MM.1S (cell line): ENCODE data around the gene TGIF1.

ENCODE experiments used
- DNase-seq: peaks from one replicate; pipeline ENCODE4 v3.0.0-alpha.2; 2015
- H2AFZ ChIP-seq: fragments of 300-600 bp; sonication (generic); 2 replicates; pipeline ENCODE4 v1.6.0; 2016; ENCODE audit warnings: antibody characterized with exemption, low read length
- H3F3A ChIP-seq: fragments of 300-600 bp; sonication (generic); 2 replicates; pipeline ENCODE4 v1.6.1; 2016; ENCODE audit warnings: mild to moderate bottlenecking, antibody characterized with exemption, low read length, moderate library complexity, mixed read lengths; ENCODE audit not compliant: insufficient read depth
- H3K27ac ChIP-seq: fragments of 300-600 bp; sonication (generic); 2 replicates; pipeline ENCODE4 v1.5.1; 2016; ENCODE audit warnings: mild to moderate bottlenecking, low read length
- H3K27me3 ChIP-seq: fragments of 300-600 bp; sonication (generic); replicated peaks from 2 replicates; pipeline ENCODE4 v1.6.0; 2016; ENCODE audit warnings: low read length; ENCODE audit not compliant: insufficient read depth
- H3K36me3 ChIP-seq: fragments of 300-600 bp; sonication (generic); replicated peaks from 2 replicates; pipeline ENCODE4 v1.6.1; 2016; ENCODE audit warnings: mild to moderate bottlenecking, low read length, mixed read lengths; ENCODE audit not compliant: insufficient read depth
- H3K4me1 ChIP-seq: fragments of 300-600 bp; sonication (generic); 2 replicates; pipeline ENCODE4 v1.6.1; 2016; ENCODE audit warnings: low read length, mixed read lengths
- H3K4me2 ChIP-seq: fragments of 300-600 bp; sonication (generic); 2 replicates; pipeline ENCODE4 v1.6.0; 2016; ENCODE audit warnings: low read depth, low read length
- H3K4me3 ChIP-seq: fragments of 300-600 bp; sonication (generic); 2 replicates; pipeline ENCODE4 v1.5.1; 2016; ENCODE audit warnings: low read length, mixed read lengths
- H3K79me2 ChIP-seq: fragments of 300-600 bp; sonication (generic); 2 replicates; pipeline ENCODE4 v1.6.1; 2016; ENCODE audit warnings: mixed run types, low read length, mixed read lengths
- H3K9ac ChIP-seq: fragments of 300-600 bp; sonication (generic); 2 replicates; pipeline ENCODE4 v1.6.1; 2016; ENCODE audit warnings: low read length, mixed read lengths
- H3K9me2 ChIP-seq: fragments of 300-600 bp; sonication (generic); replicated peaks from 2 replicates; pipeline ENCODE4 v1.6.1; 2016; ENCODE audit warnings: mild to moderate bottlenecking, low read length, mixed read lengths; ENCODE audit not compliant: insufficient read depth
- H3K9me3 ChIP-seq: fragments of 300-600 bp; sonication (generic); replicated peaks from 2 replicates; pipeline ENCODE4 v1.6.1; 2016; ENCODE audit warnings: mild to moderate bottlenecking, low read length, mixed read lengths; ENCODE audit not compliant: insufficient read depth
- H4K20me1 ChIP-seq: fragments of 300-600 bp; sonication (generic); 2 replicates; pipeline ENCODE4 v1.6.1; 2016; ENCODE audit warnings: mild to moderate bottlenecking, low read length, moderate library complexity, mixed read lengths; ENCODE audit not compliant: insufficient read depth
- EZH2 ChIP-seq: fragments of 300-600 bp; sonication (generic); optimal IDR thresholded peaks from 2 replicates; pipeline ENCODE3; 2017; ENCODE audit warnings: low read depth, mild to moderate bottlenecking, antibody characterized with exemption, low read length, mixed read lengths
- EZH2phosphoT487 ChIP-seq: fragments of 300-600 bp; sonication (generic); IDR thresholded peaks from 2 replicates; pipeline ENCODE4 v1.6.1; 2018; ENCODE audit warnings: antibody characterized with exemption, low read length
- TF ChIP-seq, protein P1 (sequence below): fragments of 300-600 bp; sonication (generic); IDR thresholded peaks from 2 replicates; pipeline ENCODE4 v1.5.1; 2016; ENCODE audit warnings: antibody characterized with exemption, low read length, mixed read lengths

Gene TGIF1

DNA sequence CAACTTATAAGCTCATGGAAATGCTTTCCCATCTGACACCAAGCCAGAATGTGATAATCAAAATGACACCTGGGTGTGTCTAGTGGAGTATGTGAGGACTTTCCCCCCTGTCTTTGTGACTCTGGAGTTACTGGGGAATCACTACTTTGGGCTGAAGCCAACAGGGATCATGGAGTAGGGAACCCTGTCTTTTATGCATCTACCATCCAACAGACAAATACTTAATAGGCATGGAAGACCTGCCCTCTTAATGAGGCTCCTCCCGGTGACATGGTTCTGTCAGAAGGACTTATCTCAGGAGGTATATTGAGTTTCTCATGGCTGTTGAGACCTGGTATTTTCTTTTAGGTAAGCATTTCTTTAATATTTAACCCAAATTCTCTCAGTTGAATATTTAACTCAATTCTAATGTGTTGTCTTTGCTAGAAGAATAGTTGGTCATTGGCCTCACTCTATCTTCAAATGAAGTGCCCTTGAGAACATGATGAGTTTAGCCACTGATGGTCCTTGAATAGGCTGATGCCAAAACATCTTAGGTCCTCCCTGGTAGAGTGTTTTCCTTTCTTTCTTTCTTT, 42.1 kb downstream of the TGIF1 start:
- Histone ChIP-seq H3K4me1 (no peaks in the 10 kb centered on the region), H3K4me2 (no peak overlapping the region), H3F3A (no peaks in the 10 kb centered on the region)

DNA sequence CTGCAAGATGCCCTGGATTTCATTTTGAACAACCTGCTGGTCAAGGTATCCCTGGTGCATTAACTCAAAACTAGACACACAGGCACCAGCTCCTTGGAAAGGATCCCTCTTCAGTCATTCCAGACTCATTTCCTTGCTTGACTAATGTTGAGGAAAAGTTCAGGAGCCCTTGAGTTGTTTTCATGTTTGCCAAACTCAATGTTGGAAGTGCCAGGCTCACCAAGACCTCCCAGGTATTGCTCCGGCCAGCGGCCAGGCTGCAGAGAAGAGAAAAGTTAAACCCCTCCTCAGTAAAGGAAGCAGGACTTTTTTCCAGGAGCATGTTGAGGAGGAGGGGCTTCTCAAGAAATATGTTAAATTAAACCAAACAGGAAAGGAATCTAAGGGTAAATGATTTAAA, 42.7 kb downstream of the TGIF1 start:
- H3K27me3 ChIP-seq, result no peaks in the 10 kb centered on the region
- no peaks in the 10 kb centered on the region for H3K36me3 ChIP-seq
- H3K4me1 ChIP-seq, result no peaks in the 10 kb centered on the region
- H4K20me1 ChIP-seq, result no peaks in the 10 kb centered on the region
- no peaks in the 10 kb centered on the region for H3K79me2 ChIP-seq
- H3K27ac ChIP-seq, result no peak overlapping the region
- H3K4me3 ChIP-seq, result no peak overlapping the region
- no peaks in the 10 kb centered on the region for H3F3A ChIP-seq
- H3K9me3 ChIP-seq, result no peaks in the 10 kb centered on the region
- no peak overlapping the region for H3K4me2 ChIP-seq
- TF ChIP-seq, protein P1, sequence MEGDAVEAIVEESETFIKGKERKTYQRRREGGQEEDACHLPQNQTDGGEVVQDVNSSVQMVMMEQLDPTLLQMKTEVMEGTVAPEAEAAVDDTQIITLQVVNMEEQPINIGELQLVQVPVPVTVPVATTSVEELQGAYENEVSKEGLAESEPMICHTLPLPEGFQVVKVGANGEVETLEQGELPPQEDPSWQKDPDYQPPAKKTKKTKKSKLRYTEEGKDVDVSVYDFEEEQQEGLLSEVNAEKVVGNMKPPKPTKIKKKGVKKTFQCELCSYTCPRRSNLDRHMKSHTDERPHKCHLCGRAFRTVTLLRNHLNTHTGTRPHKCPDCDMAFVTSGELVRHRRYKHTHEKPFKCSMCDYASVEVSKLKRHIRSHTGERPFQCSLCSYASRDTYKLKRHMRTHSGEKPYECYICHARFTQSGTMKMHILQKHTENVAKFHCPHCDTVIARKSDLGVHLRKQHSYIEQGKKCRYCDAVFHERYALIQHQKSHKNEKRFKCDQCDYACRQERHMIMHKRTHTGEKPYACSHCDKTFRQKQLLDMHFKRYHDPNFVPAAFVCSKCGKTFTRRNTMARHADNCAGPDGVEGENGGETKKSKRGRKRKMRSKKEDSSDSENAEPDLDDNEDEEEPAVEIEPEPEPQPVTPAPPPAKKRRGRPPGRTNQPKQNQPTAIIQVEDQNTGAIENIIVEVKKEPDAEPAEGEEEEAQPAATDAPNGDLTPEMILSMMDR, result no peak
- no peak for TF ChIP-seq EZH2phosphoT487
- TF ChIP-seq EZH2, result no peak
- no peak overlapping the region for H3K9ac ChIP-seq
- DNase-seq, result no peak
- H2AFZ ChIP-seq, result no peak overlapping the region
- H3K9me2 ChIP-seq, result no peaks in the 10 kb centered on the region

More for the DNA sequence above, 42.1 kb downstream of the TGIF1 start:
- Histone ChIP-seq H3K27ac (no peak overlapping the region), H3K27me3 (no peaks in the 10 kb centered on the region), H3K79me2 (no peaks in the 10 kb centered on the region), H3K9me3 (no peaks in the 10 kb centered on the region), H3K9me2 (no peaks in the 10 kb centered on the region), H3K9ac (no peak overlapping the region), H3K4me3 (no peak overlapping the region), H4K20me1 (no peaks in the 10 kb centered on the region), H2AFZ (no peak overlapping the region), H3K36me3 (no peaks in the 10 kb centered on the region)
- TF ChIP-seq, protein P1, result no peak
- TF ChIP-seq EZH2phosphoT487 (no peak), EZH2 (no peak)
- no peak for DNase-seq

- Histone ChIP-seq H3K36me3 (no peaks in the 10 kb centered on the region), H4K20me1 (no peaks in the 10 kb centered on the region), H3K27me3 (no peaks in the 10 kb centered on the region), H2AFZ (no peak overlapping the region), H3K79me2 (no peaks in the 10 kb centered on the region), H3K9me2 (no peaks in the 10 kb centered on the region), H3F3A (no peaks in the 10 kb centered on the region), H3K9me3 (no peaks in the 10 kb centered on the region), H3K4me3 (no peak overlapping the region), H3K4me2 (no peak overlapping the region), H3K27ac (no peak overlapping the region), H3K9ac (no peak overlapping the region), H3K4me1 (no peaks in the 10 kb centered on the region)
- no peak for TF ChIP-seq EZH2phosphoT487
- TF ChIP-seq, protein P1, result no peak
- TF ChIP-seq EZH2, result no peak
- no peak for DNase-seq
Observed at GRCh38 chr18:3493501-3494244, 43.7 kb downstream of the TGIF1 start.
